ENCODE results near the gene ACBD6. TPM values are rescaled to one million over a fixed set of nuclear protein-coding genes. Genes with fewer than 3 reads are reported as not detected.
"Not testable (repeated sequence)": the region's sequence is repeated elsewhere in the genome, so short reads cannot be mapped to it uniquely, and the experiment has no call there.

The ACBD6 gene
- polyA plus RNA-seq (ENCODE audit: insufficient read length in 4 of 4) = 10 to 100 TPM; 64.9 to 75.5 (median 67.5) TPM

GRCh38 chr1:180502361-180503279, at the start of gene ACBD6:
TSS of gene ACBD6 (minus strand) at chr1:180502577. CDS start at chr1:180502266, 311 bp downstream.
- peak; percentile 70 to 81 (median 75) for DNase-seq (ENCODE audit: low read depth in 4 of 4, low spot score in 3 of 4)

- no peak for DNase-seq (ENCODE audit: low read depth in 4 of 4, low spot score in 3 of 4)
These were observed 49.6 kb upstream of the ACBD6 start for GRCh38 chr1:180551997-180552396.

GRCh38 chr1:180550241-180550640, 47.9 kb upstream of the ACBD6 start:
- DNase-seq (ENCODE audit: low read depth in 4 of 4, low spot score in 3 of 4) = no peak

- DNase-seq (ENCODE audit: low read depth in 4 of 4, low spot score in 3 of 4) = not testable (repeated sequence)
These were observed 47.4 kb upstream of the ACBD6 start for GRCh38 chr1:180549770-180550169.

GRCh38 chr1:180548686-180549317, 46.4 kb upstream of the ACBD6 start:
- no peak for DNase-seq (ENCODE audit: low read depth in 4 of 4, low spot score in 3 of 4)

- DNase-seq (ENCODE audit: low read depth in 4 of 4, low spot score in 3 of 4) = no peak
These were observed 43.6 kb upstream of the ACBD6 start for GRCh38 chr1:180545991-180546390.

GRCh38 chr1:180544050-180544449, 41.7 kb upstream of the ACBD6 start:
- DNase-seq (ENCODE audit: low read depth in 4 of 4, low spot score in 3 of 4) = no peak

GRCh38 chr1:180542838-180543145, 40.4 kb upstream of the ACBD6 start:
- no peak for DNase-seq (ENCODE audit: low read depth in 4 of 4, low spot score in 3 of 4)

GRCh38 chr1:180542113-180542837, 39.9 kb upstream of the ACBD6 start:
- DNase-seq (ENCODE audit: low read depth in 4 of 4, low spot score in 3 of 4) = no peak

GRCh38 chr1:180540697-180541594, 38.6 kb upstream of the ACBD6 start:
- DNase-seq (ENCODE audit: low read depth in 4 of 4, low spot score in 3 of 4) = no peak

GRCh38 chr1:180539136-180539535, 36.8 kb upstream of the ACBD6 start:
- no peak for DNase-seq (ENCODE audit: low read depth in 4 of 4, low spot score in 3 of 4)

- no peak for DNase-seq (ENCODE audit: low read depth in 4 of 4, low spot score in 3 of 4)
These were observed 34.5 kb upstream of the ACBD6 start for GRCh38 chr1:180536821-180537372.

GRCh38 chr1:180535418-180535999, 33.1 kb upstream of the ACBD6 start:
- no peak for DNase-seq (ENCODE audit: low read depth in 4 of 4, low spot score in 3 of 4)

GRCh38 chr1:180534214-180534613, 31.8 kb upstream of the ACBD6 start:
- DNase-seq (ENCODE audit: low read depth in 4 of 4, low spot score in 3 of 4) = no peak

GRCh38 chr1:180533266-180533987, 31.1 kb upstream of the ACBD6 start:
- peak in 3 of 4 donors; percentile 49 to 59 (median 59) for DNase-seq (ENCODE audit: low read depth in 4 of 4, low spot score in 3 of 4)

GRCh38 chr1:180532854-180533253, 30.5 kb upstream of the ACBD6 start:
- no peak for DNase-seq (ENCODE audit: low read depth in 4 of 4, low spot score in 3 of 4)

GRCh38 chr1:180530501-180530900, 28.1 kb upstream of the ACBD6 start:
- no peak for DNase-seq (ENCODE audit: low read depth in 4 of 4, low spot score in 3 of 4)

- DNase-seq (ENCODE audit: low read depth in 4 of 4, low spot score in 3 of 4) = no peak
These were observed 26.6 kb upstream of the ACBD6 start for GRCh38 chr1:180528868-180529470.

Measured in right renal pelvis (tissue), 4 donors.